GM12878 (cell line): ENCODE measurements around the gene MMD. TPM values are rescaled to one million over a fixed set of nuclear protein-coding genes. Genes with fewer than 3 reads are reported as not detected.
A peak's percentile ranks its signal among the peaks of the same experiment; 100 is the strongest.

Source experiments
- BCL11A ChIP-seq: IDR thresholded peaks from 2 replicates; pipeline ENCODE4 v1.6.1; 2011; ENCODE audit warnings: low read depth, low read length
- BMI1 ChIP-seq: fragments of 450-650 bp; IDR thresholded peaks from 2 replicates; pipeline ENCODE4 v1.6.1; 2016; ENCODE audit warnings: mild to moderate bottlenecking, moderate library complexity, borderline replicate concordance
- CBFB ChIP-seq: IDR thresholded peaks from 2 replicates; pipeline ENCODE4 v1.6.1; 2016; ENCODE audit warnings: antibody characterized with exemption, low read depth
- CBX5 ChIP-seq: sonication (generic); IDR thresholded peaks from 2 replicates; pipeline ENCODE4 v1.6.1; 2016; ENCODE audit warnings: low read depth, moderate library complexity, mild to moderate bottlenecking, inconsistent platforms
- CHD2 ChIP-seq: IDR thresholded peaks from 2 replicates; pipeline ENCODE4 v1.6.1; 2011; ENCODE audit warnings: low read depth, low read length, improper control_type of control experiment, borderline replicate concordance
- HDAC6 ChIP-seq: fragments of 200-600 bp; sonication (generic); IDR thresholded peaks from one replicate; pipeline ENCODE4 v1.8.0; 2017; ENCODE audit warnings: antibody characterized with exemption; ENCODE audit not compliant: unreplicated experiment
- KLF5 ChIP-seq: fragments of 450-650 bp; IDR thresholded peaks from 2 replicates; pipeline ENCODE4 v1.6.1; 2014; ENCODE audit warnings: mild to moderate bottlenecking; ENCODE audit not compliant: partially characterized antibody
- MTA2 ChIP-seq: fragments of 450-650 bp; IDR thresholded peaks from 2 replicates; pipeline ENCODE4 v1.6.1; 2016; ENCODE audit warnings: low read depth, mild to moderate bottlenecking, moderate library complexity
- NBN ChIP-seq: fragments of 450-650 bp; IDR thresholded peaks from 2 replicates; pipeline ENCODE4 v1.6.1; 2016
- NR2F1 ChIP-seq: fragments of 450-650 bp; conservative IDR thresholded peaks from 2 replicates; pipeline ENCODE4 v1.6.1; 2017; ENCODE audit warnings: mild to moderate bottlenecking
- RAD21 ChIP-seq: IDR thresholded peaks from 2 replicates; pipeline ENCODE4 v1.6.1; 2011; ENCODE audit warnings: mild to moderate bottlenecking, low read depth, low read length, moderate library complexity; ENCODE audit not compliant: insufficient read depth
- RAD51 ChIP-seq: fragments of 450-650 bp; IDR thresholded peaks from 2 replicates; pipeline ENCODE4 v1.6.1; 2016; ENCODE audit warnings: moderate library complexity, mild to moderate bottlenecking, inconsistent platforms
- RCOR1 ChIP-seq: conservative IDR thresholded peaks from 2 replicates; pipeline ENCODE4 v1.6.1; 2012; ENCODE audit warnings: low read depth, low read length, improper control_type of control experiment
- RUNX3 ChIP-seq: IDR thresholded peaks from 2 replicates; pipeline ENCODE4 v1.6.1; 2012; ENCODE audit warnings: low read length, inconsistent platforms
- SKIL ChIP-seq: fragments of 450-650 bp; IDR thresholded peaks from 2 replicates; pipeline ENCODE4 v1.6.1; 2017; ENCODE audit warnings: mild to moderate bottlenecking, low read depth, inconsistent platforms; ENCODE audit not compliant: poor library complexity, severe bottlenecking
- SMC3 ChIP-seq: IDR thresholded peaks from 2 replicates; pipeline ENCODE4 v1.6.1; 2011; ENCODE audit warnings: low read length, improper control_type of control experiment, borderline replicate concordance
- SUZ12 ChIP-seq: fragments of 200-600 bp; sonication (generic); IDR thresholded peaks from one replicate; pipeline ENCODE4 v1.6.1; 2018; ENCODE audit warnings: antibody characterized with exemption, mild to moderate bottlenecking; ENCODE audit not compliant: unreplicated experiment
- TCF12 ChIP-seq: IDR thresholded peaks from 2 replicates; pipeline ENCODE4 v1.6.1; 2011; ENCODE audit warnings: low read depth, mild to moderate bottlenecking, low read length
- ZNF24 ChIP-seq: fragments of 450-650 bp; IDR thresholded peaks from 2 replicates; pipeline ENCODE4 v1.6.1; 2017; ENCODE audit warnings: antibody characterized with exemption, mild to moderate bottlenecking
- ZNF592 ChIP-seq: fragments of 450-650 bp; IDR thresholded peaks from 2 replicates; pipeline ENCODE4 v1.6.1; 2017; ENCODE audit warnings: mild to moderate bottlenecking, moderate library complexity
- polyA plus RNA-seq, 11 experiments: library from polyadenylated mRNA; depleted of rRNA in 4 of 11; unstranded in 6 of 11; stranded (reverse) in 5 of 11; fragments of >200 nt; fragmentation: Nextera tagmentation in 4 of 11; fragmentation: Illumina TruSeq in 1 of 11; extraction: Ambion mirVana in 4 of 11; extraction: Trizol in 1 of 11; gene quantifications; 1 replicate in 1 of 11; 2 replicates in 10 of 11; pipeline versions ENCODE4 v1.2.1 to v1.2.3, GENCODE V29; 2011 to 2016; ENCODE audit warnings: inconsistent platforms in 2 of 11, missing spikeins in 2 of 11, low read depth in 1 of 11
- total RNA-seq, 4 experiments: library from RNA; depleted of rRNA in 3 of 4; stranded (reverse); fragments of >200 nt in 3 of 4; fragmentation: Illumina TruSeq in 1 of 4; extraction: Trizol in 1 of 4; gene quantifications; 2 replicates each; pipeline versions ENCODE4 v1.2.1 to v1.2.3, GENCODE V29; 2013 to 2021
- TF ChIP-seq, protein P1 (sequence below): fragments of 450-650 bp; IDR thresholded peaks from 2 replicates; pipeline ENCODE4 v1.6.1; 2016; ENCODE audit warnings: mild to moderate bottlenecking
- TF ChIP-seq, protein P2 (sequence below): IDR thresholded peaks from 2 replicates; pipeline ENCODE4 v1.6.1; 2012; ENCODE audit warnings: low read length, inconsistent platforms
- TF ChIP-seq, protein P3 (sequence below): IDR thresholded peaks from 2 replicates; pipeline ENCODE4 v1.6.1; 2011; ENCODE audit warnings: low read depth, mild to moderate bottlenecking, low read length, moderate library complexity, borderline replicate concordance; ENCODE audit errors: extremely low read depth

The MMD gene
- total and polyA plus RNA-seq, 10 of the 15 experiments (the other 5 are each of a cell fraction or from before 2014, with no cell fraction given): 8.0 to 46.7 (median 22.3) TPM

DNA sequence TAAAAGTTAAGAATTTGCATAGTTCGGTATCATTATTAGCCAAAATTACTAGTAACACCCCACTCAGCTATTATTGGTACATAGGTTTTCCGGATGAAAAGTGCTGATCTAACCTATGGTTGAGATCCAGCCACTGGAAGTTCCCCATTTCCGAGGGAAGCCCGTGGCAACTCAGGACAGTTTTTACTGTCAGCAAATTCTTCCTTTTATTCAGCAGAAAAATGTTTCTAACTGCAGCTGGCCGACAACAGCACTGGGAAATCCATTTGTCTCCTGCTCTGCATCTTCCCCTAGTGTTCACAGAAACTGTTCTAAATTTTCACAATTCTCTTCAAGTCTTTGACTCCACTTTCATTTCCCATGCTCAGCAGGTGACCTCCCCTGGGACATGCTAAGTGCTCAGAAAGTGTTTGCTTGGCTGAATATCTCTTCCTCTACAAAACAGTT is 15.5 kb upstream of the MMD start (continued):
- TF ChIP-seq RUNX3: peak; percentile 78
- peak; percentile 41; the same call in 1 of the 2 replicates for TF ChIP-seq CHD2
- no peak for TF ChIP-seq SUZ12
- peak; percentile 78; the same call in 1 of the 2 replicates for TF ChIP-seq TCF12
- no peak for TF ChIP-seq BMI1
- no peak for TF ChIP-seq ZNF592
- 0 out of 2 replicates have a peak, but pooled peaks have one; percentile 16 for TF ChIP-seq ZNF24
- no peak for TF ChIP-seq HDAC6
- TF ChIP-seq, protein P1, sequence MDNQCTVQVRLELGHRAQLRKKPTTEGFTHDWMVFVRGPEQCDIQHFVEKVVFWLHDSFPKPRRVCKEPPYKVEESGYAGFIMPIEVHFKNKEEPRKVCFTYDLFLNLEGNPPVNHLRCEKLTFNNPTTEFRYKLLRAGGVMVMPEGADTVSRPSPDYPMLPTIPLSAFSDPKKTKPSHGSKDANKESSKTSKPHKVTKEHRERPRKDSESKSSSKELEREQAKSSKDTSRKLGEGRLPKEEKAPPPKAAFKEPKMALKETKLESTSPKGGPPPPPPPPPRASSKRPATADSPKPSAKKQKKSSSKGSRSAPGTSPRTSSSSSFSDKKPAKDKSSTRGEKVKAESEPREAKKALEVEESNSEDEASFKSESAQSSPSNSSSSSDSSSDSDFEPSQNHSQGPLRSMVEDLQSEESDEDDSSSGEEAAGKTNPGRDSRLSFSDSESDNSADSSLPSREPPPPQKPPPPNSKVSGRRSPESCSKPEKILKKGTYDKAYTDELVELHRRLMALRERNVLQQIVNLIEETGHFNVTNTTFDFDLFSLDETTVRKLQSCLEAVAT: peak; percentile 34; the same call in 1 of the 2 replicates
- peak; percentile 43; the same call in 1 of the 2 replicates for TF ChIP-seq BCL11A
- TF ChIP-seq RAD51: peak; percentile 72
- TF ChIP-seq MTA2: peak; percentile 54
- TF ChIP-seq RAD21: peak; percentile 25; the same call in 1 of the 2 replicates
- TF ChIP-seq, protein P2, sequence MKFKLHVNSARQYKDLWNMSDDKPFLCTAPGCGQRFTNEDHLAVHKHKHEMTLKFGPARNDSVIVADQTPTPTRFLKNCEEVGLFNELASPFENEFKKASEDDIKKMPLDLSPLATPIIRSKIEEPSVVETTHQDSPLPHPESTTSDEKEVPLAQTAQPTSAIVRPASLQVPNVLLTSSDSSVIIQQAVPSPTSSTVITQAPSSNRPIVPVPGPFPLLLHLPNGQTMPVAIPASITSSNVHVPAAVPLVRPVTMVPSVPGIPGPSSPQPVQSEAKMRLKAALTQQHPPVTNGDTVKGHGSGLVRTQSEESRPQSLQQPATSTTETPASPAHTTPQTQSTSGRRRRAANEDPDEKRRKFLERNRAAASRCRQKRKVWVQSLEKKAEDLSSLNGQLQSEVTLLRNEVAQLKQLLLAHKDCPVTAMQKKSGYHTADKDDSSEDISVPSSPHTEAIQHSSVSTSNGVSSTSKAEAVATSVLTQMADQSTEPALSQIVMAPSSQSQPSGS: peak; percentile 75
- no peak for TF ChIP-seq CBX5
- peak; percentile 58 for TF ChIP-seq SKIL
- TF ChIP-seq RCOR1: 0 out of 2 replicates have a peak, but pooled peaks have one; percentile 9
- TF ChIP-seq CBFB: no peak
- peak; percentile 61 for TF ChIP-seq NR2F1
- TF ChIP-seq, protein P3, sequence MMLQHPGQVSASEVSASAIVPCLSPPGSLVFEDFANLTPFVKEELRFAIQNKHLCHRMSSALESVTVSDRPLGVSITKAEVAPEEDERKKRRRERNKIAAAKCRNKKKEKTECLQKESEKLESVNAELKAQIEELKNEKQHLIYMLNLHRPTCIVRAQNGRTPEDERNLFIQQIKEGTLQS: no peak
- TF ChIP-seq KLF5: no peak
- peak; percentile 24; the same call in 1 of the 2 replicates for TF ChIP-seq SMC3
- TF ChIP-seq NBN: peak; percentile 64; the same call in 1 of the 2 replicates
